K562 (cell line): ENCODE data around the gene ERVK3-1. TPM values are rescaled to one million over a fixed set of nuclear protein-coding genes. Genes with fewer than 3 reads are reported as not detected.

ENCODE experiments used
- CBFB ChIP-seq: sonication (generic); formaldehyde crosslinking; IDR thresholded peaks from 2 replicates; pipeline ENCODE4 v1.4.0; 2020; ENCODE audit warnings: mild to moderate bottlenecking, missing genetic modification reagents
- DLX4 ChIP-seq: fragments of 250-450 bp; sonication (Bioruptor Pico); IDR thresholded peaks from 2 replicates; pipeline ENCODE4 v1.6.1; 2021; ENCODE audit warnings: mild to moderate bottlenecking
- ELF2 ChIP-seq: fragments of 250-450 bp; sonication (Bioruptor Pico); IDR thresholded peaks from 2 replicates; pipeline ENCODE4 v1.5.0; 2021; ENCODE audit warnings: mild to moderate bottlenecking
- GABPB1 ChIP-seq: sonication (generic); formaldehyde crosslinking; IDR thresholded peaks from 2 replicates; pipeline ENCODE4 v1.8.0; 2022; ENCODE audit warnings: mild to moderate bottlenecking, missing genetic modification reagents
- HDAC2 ChIP-seq: fragments of 450-650 bp; IDR thresholded peaks from 2 replicates; pipeline ENCODE4 v1.6.1; 2016; ENCODE audit warnings: mild to moderate bottlenecking
- KLF1 ChIP-seq: fragments of 450-650 bp; IDR thresholded peaks from 2 replicates; pipeline ENCODE4 v1.6.1; 2016; ENCODE audit warnings: missing genetic modification characterization, missing compliant biosample characterization
- LARP7 ChIP-seq: fragments of 450-650 bp; IDR thresholded peaks from 2 replicates; pipeline ENCODE4 v1.6.1; 2016
- MYNN ChIP-seq, 2 experiments: sonication (generic); formaldehyde crosslinking in 1 of 2; IDR thresholded peaks; 2 replicates each; pipeline versions ENCODE4 v1.5.0 to v1.6.1; 2016 to 2020; ENCODE audit warnings: antibody characterized with exemption in 1 of 2, missing genetic modification reagents in 1 of 2
- PHF20 ChIP-seq: fragments of 450-650 bp; IDR thresholded peaks from 2 replicates; pipeline ENCODE4 v1.6.1; 2018; ENCODE audit not compliant: partially characterized antibody
- PML ChIP-seq: IDR thresholded peaks from 2 replicates; pipeline ENCODE4 v1.6.1; 2012; ENCODE audit warnings: low read length, inconsistent platforms
- PRMT5 ChIP-seq: sonication (generic); formaldehyde crosslinking; IDR thresholded peaks from 2 replicates; pipeline ENCODE4 v1.5.0; 2020; ENCODE audit warnings: missing genetic modification reagents
- PRPF4 ChIP-seq: fragments of 200-400 bp; formaldehyde crosslinking; IDR thresholded peaks from one replicate; pipeline ENCODE4 v1.6.1; 2017; ENCODE audit warnings: low read length, low read depth, mild to moderate bottlenecking; ENCODE audit not compliant: insufficient read depth, poor library complexity, severe bottlenecking
- RBM34 ChIP-seq: fragments of 200-400 bp; formaldehyde crosslinking; IDR thresholded peaks from 2 replicates; pipeline ENCODE4 v1.6.1; 2018; ENCODE audit warnings: low read length, borderline replicate concordance; ENCODE audit not compliant: insufficient read depth
- SIRT6 ChIP-seq: IDR thresholded peaks from one replicate; pipeline ENCODE4 v1.6.1; 2012; ENCODE audit warnings: low read depth, mild to moderate bottlenecking, control low read depth, inconsistent platforms, low read length, moderate library complexity
- SMARCA4 ChIP-seq: fragments of 450-650 bp; IDR thresholded peaks from 2 replicates; pipeline ENCODE4 v1.6.1; 2016
- SMARCB1 ChIP-seq: IDR thresholded peaks from 2 replicates; pipeline ENCODE4 v1.6.1; 2011; ENCODE audit warnings: improper control_type of control experiment, low read depth; ENCODE audit not compliant: insufficient read length
- SRSF3 ChIP-seq: fragments of 200-400 bp; formaldehyde crosslinking; IDR thresholded peaks from 2 replicates; pipeline ENCODE4 v1.6.1; 2016; ENCODE audit warnings: mild to moderate bottlenecking, low read length, moderate library complexity; ENCODE audit not compliant: insufficient read depth
- TCF7 ChIP-seq: sonication (generic); IDR thresholded peaks from 2 replicates; pipeline ENCODE4 v1.6.1; 2016; ENCODE audit warnings: antibody characterized with exemption, borderline replicate concordance
- TCF7L2 ChIP-seq: fragments of 150-350 bp; IDR thresholded peaks from 2 replicates; pipeline ENCODE4 v1.6.1; 2016; ENCODE audit warnings: low read depth, mild to moderate bottlenecking, low read length, moderate library complexity
- TCFL5 ChIP-seq: fragments of 250-450 bp; sonication (Bioruptor Pico); conservative IDR thresholded peaks from 2 replicates; pipeline ENCODE4 v1.6.1; 2021; ENCODE audit warnings: mild to moderate bottlenecking, moderate library complexity, matching md5 sums
- ZKSCAN1 ChIP-seq: fragments of 150-350 bp; IDR thresholded peaks from 2 replicates; pipeline ENCODE4 v1.6.1; 2016; ENCODE audit warnings: low read depth, low read length
- ZNF232 ChIP-seq: sonication (generic); formaldehyde crosslinking; IDR thresholded peaks from 2 replicates; pipeline ENCODE4 v1.8.0; 2022; ENCODE audit warnings: mild to moderate bottlenecking, missing genetic modification reagents
- ZNF551 ChIP-seq: fragments of 250-450 bp; sonication (Bioruptor Pico); IDR thresholded peaks from 2 replicates; pipeline ENCODE4 v1.5.0; 2021; ENCODE audit warnings: mild to moderate bottlenecking, moderate library complexity
- ZSCAN32 ChIP-seq: fragments of 450-650 bp; formaldehyde crosslinking; IDR thresholded peaks from 2 replicates; pipeline ENCODE4 v1.4.0; 2020; ENCODE audit warnings: mild to moderate bottlenecking, moderate library complexity
- polyA plus RNA-seq, 8 experiments: library from polyadenylated mRNA; depleted of rRNA in 4 of 8; stranded (reverse) in 5 of 8; unstranded in 3 of 8; fragments of >200 nt; fragmentation: Nextera tagmentation in 2 of 8; fragmentation: Illumina TruSeq in 1 of 8; extraction: Ambion mirVana in 2 of 8; extraction: Trizol in 1 of 8; gene quantifications; 2 replicates each; pipeline versions ENCODE4 v1.2.1 to v1.2.3, GENCODE V29; 2011 to 2014; ENCODE audit warnings: inconsistent platforms in 1 of 8, missing spikeins in 1 of 8
- total RNA-seq, 7 experiments: library from RNA; depleted of rRNA in 6 of 7; stranded (reverse); fragments of >200 nt in 6 of 7; fragmentation: Illumina TruSeq in 2 of 7; extraction: Trizol in 2 of 7; gene quantifications; 2 replicates each; pipeline versions ENCODE4 v1.2.1 to v1.2.3, GENCODE V29; 2011 to 2021; ENCODE audit warnings: low replicate concordance in 1 of 7
- TF ChIP-seq, protein P1 (sequence below): fragments of 450-650 bp; formaldehyde crosslinking; IDR thresholded peaks from 2 replicates; pipeline ENCODE4 v1.4.0; 2020; ENCODE audit warnings: mild to moderate bottlenecking, moderate library complexity
- TF ChIP-seq, protein P2 (sequence below): fragments of 450-650 bp; formaldehyde crosslinking; IDR thresholded peaks from 2 replicates; pipeline ENCODE4 v1.4.0; 2022; ENCODE audit warnings: missing genetic modification characterization
- TF ChIP-seq, protein P3 (sequence below): conservative IDR thresholded peaks from 2 replicates; pipeline ENCODE4 v1.6.1; 2011; ENCODE audit warnings: low read depth, mild to moderate bottlenecking, low read length; ENCODE audit not compliant: control insufficient read depth

ERVK3-1 gene
- total and polyA plus RNA-seq, 9 of the 15 experiments (the other 6 are each of a cell fraction or from before 2014, with no cell fraction given) = 87.6 to 299 (median 119) TPM

GRCh38 chr19:58362272-58362994, 57.3 kb downstream of the ERVK3-1 start, which contains the start of gene ZNF497 (continued):
- TF ChIP-seq SRSF3 = no peak
- no peak; the same call in 1 of the 2 replicates for TF ChIP-seq MYNN (IDR thresholded peaks at IDR 0.05)
- TF ChIP-seq MYNN (CRISPR knock-in tag; IDR thresholded peaks at IDR 0.05) = no peak
- no peak for TF ChIP-seq ZNF551
- peak; percentile 79; the same call in 1 of the 2 replicates for TF ChIP-seq PML
- no peak for TF ChIP-seq PRPF4
- no peak for TF ChIP-seq RBM34
- no peak for TF ChIP-seq ZSCAN32 (CRISPR knock-in tag)
- TF ChIP-seq KLF1 = no peak; the same call in 1 of the 2 replicates
- TF ChIP-seq, protein P1, sequence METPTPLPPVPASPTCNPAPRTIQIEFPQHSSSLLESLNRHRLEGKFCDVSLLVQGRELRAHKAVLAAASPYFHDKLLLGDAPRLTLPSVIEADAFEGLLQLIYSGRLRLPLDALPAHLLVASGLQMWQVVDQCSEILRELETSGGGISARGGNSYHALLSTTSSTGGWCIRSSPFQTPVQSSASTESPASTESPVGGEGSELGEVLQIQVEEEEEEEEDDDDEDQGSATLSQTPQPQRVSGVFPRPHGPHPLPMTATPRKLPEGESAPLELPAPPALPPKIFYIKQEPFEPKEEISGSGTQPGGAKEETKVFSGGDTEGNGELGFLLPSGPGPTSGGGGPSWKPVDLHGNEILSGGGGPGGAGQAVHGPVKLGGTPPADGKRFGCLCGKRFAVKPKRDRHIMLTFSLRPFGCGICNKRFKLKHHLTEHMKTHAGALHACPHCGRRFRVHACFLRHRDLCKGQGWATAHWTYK = no peak
- TF ChIP-seq CBFB = no peak
- TF ChIP-seq, protein P2, sequence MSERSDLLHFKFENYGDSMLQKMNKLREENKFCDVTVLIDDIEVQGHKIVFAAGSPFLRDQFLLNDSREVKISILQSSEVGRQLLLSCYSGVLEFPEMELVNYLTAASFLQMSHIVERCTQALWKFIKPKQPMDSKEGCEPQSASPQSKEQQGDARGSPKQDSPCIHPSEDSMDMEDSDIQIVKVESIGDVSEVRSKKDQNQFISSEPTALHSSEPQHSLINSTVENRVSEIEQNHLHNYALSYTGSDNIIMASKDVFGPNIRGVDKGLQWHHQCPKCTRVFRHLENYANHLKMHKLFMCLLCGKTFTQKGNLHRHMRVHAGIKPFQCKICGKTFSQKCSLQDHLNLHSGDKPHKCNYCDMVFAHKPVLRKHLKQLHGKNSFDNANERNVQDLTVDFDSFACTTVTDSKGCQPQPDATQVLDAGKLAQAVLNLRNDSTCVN (CRISPR knock-in tag) = no peak
- TF ChIP-seq, protein P3, sequence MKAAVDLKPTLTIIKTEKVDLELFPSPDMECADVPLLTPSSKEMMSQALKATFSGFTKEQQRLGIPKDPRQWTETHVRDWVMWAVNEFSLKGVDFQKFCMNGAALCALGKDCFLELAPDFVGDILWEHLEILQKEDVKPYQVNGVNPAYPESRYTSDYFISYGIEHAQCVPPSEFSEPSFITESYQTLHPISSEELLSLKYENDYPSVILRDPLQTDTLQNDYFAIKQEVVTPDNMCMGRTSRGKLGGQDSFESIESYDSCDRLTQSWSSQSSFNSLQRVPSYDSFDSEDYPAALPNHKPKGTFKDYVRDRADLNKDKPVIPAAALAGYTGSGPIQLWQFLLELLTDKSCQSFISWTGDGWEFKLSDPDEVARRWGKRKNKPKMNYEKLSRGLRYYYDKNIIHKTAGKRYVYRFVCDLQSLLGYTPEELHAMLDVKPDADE = peak; percentile 83
- TF ChIP-seq TCFL5 (CRISPR knock-in tag) = no peak
- 0 out of 2 replicates have a peak, but pooled peaks have one; percentile 5 for TF ChIP-seq LARP7
- no peak for TF ChIP-seq SIRT6
- peak; percentile 95 for TF ChIP-seq GABPB1 (CRISPR knock-in tag)
- TF ChIP-seq SMARCB1 = no peak
- TF ChIP-seq ELF2 = peak; percentile 92
- TF ChIP-seq DLX4 = no peak
- no peak for TF ChIP-seq TCF7L2
- peak; percentile 49; the same call in 1 of the 2 replicates for TF ChIP-seq HDAC2
- no peak for TF ChIP-seq PRMT5
- no peak for TF ChIP-seq ZKSCAN1
- TF ChIP-seq PHF20 = peak; percentile 94
- TF ChIP-seq SMARCA4 = no peak
- no peak for TF ChIP-seq ZNF232 (CRISPR knock-in tag)
- no peak; the same call in 1 of the 2 replicates for TF ChIP-seq TCF7
